ENCODE results near the gene BTBD8.

BTBD8 gene

GRCh38 chr1:92094090-92094489, 13.9 kb downstream of the BTBD8 start:
- no peak overlapping the region for H3K4me3 ChIP-seq (ENCODE audit: low read depth, low read length)
- no peak overlapping the region for H3K9ac ChIP-seq (ENCODE audit: low read length)
- no peaks in the 10 kb centered on the region for H3K9me3 ChIP-seq (ENCODE audit: control insufficient read depth, insufficient read depth, low read depth, low read length)
- no peaks in the 10 kb centered on the region for H3K4me1 ChIP-seq (ENCODE audit: control insufficient read depth, insufficient read depth, low read length)
- H3K27me3 ChIP-seq (ENCODE audit: control insufficient read depth, insufficient read depth, low read length), result no peaks in the 10 kb centered on the region
- no peaks in the 10 kb centered on the region for H3K36me3 ChIP-seq (ENCODE audit: control insufficient read depth, insufficient read depth, low read length)
- H3K27ac ChIP-seq (ENCODE audit: low read depth, low read length), result no peak overlapping the region

DNA sequence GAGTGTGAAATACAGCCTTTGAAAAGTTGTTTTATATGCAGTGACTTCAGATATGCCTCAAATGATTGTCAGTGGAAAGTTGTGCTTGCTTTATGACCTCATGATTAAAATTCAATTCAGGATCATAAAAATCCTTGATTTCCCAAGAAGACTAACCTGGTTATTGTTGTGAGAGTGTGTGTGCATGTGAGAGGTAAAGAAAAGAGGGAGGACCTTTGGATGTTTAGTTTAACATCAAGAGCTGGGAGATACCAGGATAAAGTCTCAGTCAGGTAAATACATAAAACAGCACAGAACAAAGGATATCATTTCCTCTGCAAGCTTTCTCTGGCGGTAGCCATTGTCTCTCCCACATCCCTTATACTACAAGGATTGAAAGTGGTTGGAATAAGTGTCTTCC, 14.4 kb downstream of the BTBD8 start:
- Histone ChIP-seq H3K27me3 (ENCODE audit: control insufficient read depth, insufficient read depth, low read length) (no peaks in the 10 kb centered on the region), H3K9me3 (ENCODE audit: control insufficient read depth, insufficient read depth, low read depth, low read length) (no peaks in the 10 kb centered on the region), H3K27ac (ENCODE audit: low read depth, low read length) (no peak overlapping the region), H3K36me3 (ENCODE audit: control insufficient read depth, insufficient read depth, low read length) (no peaks in the 10 kb centered on the region), H3K4me3 (ENCODE audit: low read depth, low read length) (no peak overlapping the region), H3K9ac (ENCODE audit: low read length) (no peak overlapping the region), H3K4me1 (ENCODE audit: control insufficient read depth, insufficient read depth, low read length) (no peaks in the 10 kb centered on the region)

DNA sequence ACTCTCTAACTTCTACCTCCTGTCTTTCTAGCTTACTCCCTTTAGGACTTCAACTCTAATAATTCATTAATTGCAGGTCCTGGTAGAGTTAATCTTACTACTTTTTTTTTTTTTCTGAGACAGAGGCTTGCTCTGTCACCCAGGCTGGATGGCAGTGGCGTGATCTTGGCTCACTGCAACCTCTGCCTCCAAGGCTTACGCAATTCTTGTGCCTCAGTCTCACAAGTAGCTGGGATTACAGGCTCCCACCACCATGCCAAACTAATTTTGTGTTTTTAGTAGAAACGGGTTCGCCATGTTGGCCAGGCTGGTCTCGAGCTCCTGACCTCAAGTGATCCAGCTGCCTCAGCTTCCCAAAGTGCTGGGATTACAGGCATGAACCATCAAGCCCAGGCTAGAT, 15.7 kb downstream of the BTBD8 start:
- H3K27ac ChIP-seq (ENCODE audit: low read depth, low read length), result no peak overlapping the region
- no peaks in the 10 kb centered on the region for H3K27me3 ChIP-seq (ENCODE audit: control insufficient read depth, insufficient read depth, low read length)
- no peak overlapping the region for H3K4me3 ChIP-seq (ENCODE audit: low read depth, low read length)
- H3K9me3 ChIP-seq (ENCODE audit: control insufficient read depth, insufficient read depth, low read depth, low read length), result no peaks in the 10 kb centered on the region
- no peak overlapping the region for H3K9ac ChIP-seq (ENCODE audit: low read length)
- no peaks in the 10 kb centered on the region for H3K4me1 ChIP-seq (ENCODE audit: control insufficient read depth, insufficient read depth, low read length)
- H3K36me3 ChIP-seq (ENCODE audit: control insufficient read depth, insufficient read depth, low read length), result no peaks in the 10 kb centered on the region

DNA sequence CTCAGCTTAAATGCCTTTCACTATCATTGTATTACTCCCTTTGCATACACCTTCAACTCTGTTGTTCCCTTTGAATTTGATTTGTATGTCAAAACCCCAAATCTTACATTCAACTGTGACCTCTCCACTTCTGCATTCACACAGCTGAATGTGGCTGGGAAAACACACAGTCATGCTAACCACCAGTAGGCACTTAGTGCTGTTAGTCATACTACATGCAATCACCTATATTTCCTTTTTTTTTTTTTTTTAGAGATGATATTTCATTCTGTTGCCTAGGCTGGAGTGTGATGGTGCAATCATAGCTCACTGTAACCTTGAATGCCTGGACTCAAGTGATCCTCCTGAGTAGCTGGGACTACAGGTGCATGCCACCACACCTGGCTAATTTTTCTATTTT, 16.2 kb downstream of the BTBD8 start:
- no peak overlapping the region for H3K27ac ChIP-seq (ENCODE audit: low read depth, low read length)
- H3K9ac ChIP-seq (ENCODE audit: low read length), result no peak overlapping the region
- no peaks in the 10 kb centered on the region for H3K9me3 ChIP-seq (ENCODE audit: control insufficient read depth, insufficient read depth, low read depth, low read length)
- H3K36me3 ChIP-seq (ENCODE audit: control insufficient read depth, insufficient read depth, low read length), result no peaks in the 10 kb centered on the region
- no peaks in the 10 kb centered on the region for H3K27me3 ChIP-seq (ENCODE audit: control insufficient read depth, insufficient read depth, low read length)
- H3K4me1 ChIP-seq (ENCODE audit: control insufficient read depth, insufficient read depth, low read length), result no peaks in the 10 kb centered on the region
- no peak overlapping the region for H3K4me3 ChIP-seq (ENCODE audit: low read depth, low read length)

- H3K9me3 ChIP-seq (ENCODE audit: control insufficient read depth, insufficient read depth, low read depth, low read length), result no peaks in the 10 kb centered on the region
- H3K9ac ChIP-seq (ENCODE audit: low read length), result no peak overlapping the region
- H3K4me3 ChIP-seq (ENCODE audit: low read depth, low read length), result no peak overlapping the region
- H3K27me3 ChIP-seq (ENCODE audit: control insufficient read depth, insufficient read depth, low read length), result no peaks in the 10 kb centered on the region
- H3K4me1 ChIP-seq (ENCODE audit: control insufficient read depth, insufficient read depth, low read length), result no peaks in the 10 kb centered on the region
- no peak overlapping the region for H3K27ac ChIP-seq (ENCODE audit: low read depth, low read length)
- no peaks in the 10 kb centered on the region for H3K36me3 ChIP-seq (ENCODE audit: control insufficient read depth, insufficient read depth, low read length)
Observed at GRCh38 chr1:92105546-92106081, 25.5 kb downstream of the BTBD8 start.

- Histone ChIP-seq H3K9ac (ENCODE audit: low read length) (no peak overlapping the region), H3K4me1 (ENCODE audit: control insufficient read depth, insufficient read depth, low read length) (no peaks in the 10 kb centered on the region), H3K9me3 (ENCODE audit: control insufficient read depth, insufficient read depth, low read depth, low read length) (no peaks in the 10 kb centered on the region), H3K36me3 (ENCODE audit: control insufficient read depth, insufficient read depth, low read length) (no peaks in the 10 kb centered on the region), H3K27me3 (ENCODE audit: control insufficient read depth, insufficient read depth, low read length) (no peaks in the 10 kb centered on the region), H3K27ac (ENCODE audit: low read depth, low read length) (no peak overlapping the region), H3K4me3 (ENCODE audit: low read depth, low read length) (no peak overlapping the region)
Observed at GRCh38 chr1:92108631-92109030, 28.5 kb downstream of the BTBD8 start.

- Histone ChIP-seq H3K36me3 (ENCODE audit: control insufficient read depth, insufficient read depth, low read length) (no peaks in the 10 kb centered on the region), H3K4me3 (ENCODE audit: low read depth, low read length) (no peak overlapping the region), H3K9me3 (ENCODE audit: control insufficient read depth, insufficient read depth, low read depth, low read length) (no peaks in the 10 kb centered on the region), H3K4me1 (ENCODE audit: control insufficient read depth, insufficient read depth, low read length) (no peaks in the 10 kb centered on the region), H3K27me3 (ENCODE audit: control insufficient read depth, insufficient read depth, low read length) (no peaks in the 10 kb centered on the region), H3K27ac (ENCODE audit: low read depth, low read length) (no peak overlapping the region), H3K9ac (ENCODE audit: low read length) (no peak overlapping the region)
Observed at GRCh38 chr1:92117526-92117925, 37.4 kb downstream of the BTBD8 start.

- no peaks in the 10 kb centered on the region for H3K9me3 ChIP-seq (ENCODE audit: control insufficient read depth, insufficient read depth, low read depth, low read length)
- no peaks in the 10 kb centered on the region for H3K36me3 ChIP-seq (ENCODE audit: control insufficient read depth, insufficient read depth, low read length)
- no peaks in the 10 kb centered on the region for H3K27me3 ChIP-seq (ENCODE audit: control insufficient read depth, insufficient read depth, low read length)
- no peak overlapping the region for H3K4me3 ChIP-seq (ENCODE audit: low read depth, low read length)
- H3K27ac ChIP-seq (ENCODE audit: low read depth, low read length), result no peak overlapping the region
- H3K9ac ChIP-seq (ENCODE audit: low read length), result no peak overlapping the region
- H3K4me1 ChIP-seq (ENCODE audit: control insufficient read depth, insufficient read depth, low read length), result no peaks in the 10 kb centered on the region
Observed at GRCh38 chr1:92118826-92119225, 38.7 kb downstream of the BTBD8 start.

GRCh38 chr1:92123868-92124267, 43.7 kb downstream of the BTBD8 start:
- no peak overlapping the region for H3K27ac ChIP-seq (ENCODE audit: low read depth, low read length)
- H3K4me1 ChIP-seq (ENCODE audit: control insufficient read depth, insufficient read depth, low read length), result no peaks in the 10 kb centered on the region
- no peak overlapping the region for H3K9ac ChIP-seq (ENCODE audit: low read length)
- H3K27me3 ChIP-seq (ENCODE audit: control insufficient read depth, insufficient read depth, low read length), result no peaks in the 10 kb centered on the region
- H3K9me3 ChIP-seq (ENCODE audit: control insufficient read depth, insufficient read depth, low read depth, low read length), result no peaks in the 10 kb centered on the region
- H3K36me3 ChIP-seq (ENCODE audit: control insufficient read depth, insufficient read depth, low read length), result no peaks in the 10 kb centered on the region
- no peak overlapping the region for H3K4me3 ChIP-seq (ENCODE audit: low read depth, low read length)

DNA sequence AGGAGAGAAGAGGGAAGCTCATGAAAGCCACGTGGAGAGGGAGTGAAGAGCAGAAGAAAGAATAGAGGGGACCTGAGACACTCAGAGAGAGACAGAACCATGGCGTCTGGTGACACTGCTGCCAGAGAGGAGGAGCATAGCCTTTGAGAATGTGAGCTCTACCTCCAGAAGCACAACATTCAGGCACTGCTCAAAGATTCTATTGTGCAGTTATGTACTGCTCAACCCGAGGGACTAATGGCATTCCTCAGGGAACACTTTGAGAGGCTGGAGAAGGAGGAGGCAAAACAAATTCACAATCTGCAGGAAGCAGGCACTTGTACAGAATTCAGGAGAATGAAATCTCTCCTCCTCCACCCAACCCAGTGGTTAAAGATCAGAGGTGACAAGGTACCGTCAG, 45.1 kb downstream of the BTBD8 start:
- Histone ChIP-seq H3K36me3 (ENCODE audit: control insufficient read depth, insufficient read depth, low read length) (no peaks in the 10 kb centered on the region), H3K4me3 (ENCODE audit: low read depth, low read length) (no peak overlapping the region), H3K9me3 (ENCODE audit: control insufficient read depth, insufficient read depth, low read depth, low read length) (no peaks in the 10 kb centered on the region), H3K4me1 (ENCODE audit: control insufficient read depth, insufficient read depth, low read length) (no peaks in the 10 kb centered on the region), H3K27me3 (ENCODE audit: control insufficient read depth, insufficient read depth, low read length) (no peaks in the 10 kb centered on the region), H3K9ac (ENCODE audit: low read length) (no peak overlapping the region), H3K27ac (ENCODE audit: low read depth, low read length) (no peak overlapping the region)

DNA sequence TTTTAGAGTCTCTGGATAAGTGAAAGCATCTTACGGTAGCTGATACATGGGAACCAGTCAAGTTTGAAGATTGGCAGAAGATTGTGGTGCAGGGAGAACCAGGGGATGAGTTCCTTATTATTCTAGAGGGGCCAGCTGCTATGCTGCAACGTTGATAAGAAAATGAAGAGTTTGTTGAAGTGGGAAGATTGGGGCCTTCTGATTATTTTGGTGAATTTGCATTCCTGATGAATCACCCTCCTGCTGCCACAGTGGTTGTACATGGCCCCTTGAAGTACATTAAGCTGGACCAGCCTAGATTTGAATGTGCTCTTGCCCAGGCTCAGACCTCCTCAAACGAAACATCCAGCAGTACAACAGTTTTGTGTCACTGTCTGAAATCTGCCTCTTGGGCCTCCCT, 45.9 kb downstream of the BTBD8 start:
- no peaks in the 10 kb centered on the region for H3K4me1 ChIP-seq (ENCODE audit: control insufficient read depth, insufficient read depth, low read length)
- no peak overlapping the region for H3K9ac ChIP-seq (ENCODE audit: low read length)
- no peak overlapping the region for H3K4me3 ChIP-seq (ENCODE audit: low read depth, low read length)
- no peaks in the 10 kb centered on the region for H3K9me3 ChIP-seq (ENCODE audit: control insufficient read depth, insufficient read depth, low read depth, low read length)
- no peak overlapping the region for H3K27ac ChIP-seq (ENCODE audit: low read depth, low read length)
- H3K36me3 ChIP-seq (ENCODE audit: control insufficient read depth, insufficient read depth, low read length), result no peaks in the 10 kb centered on the region
- H3K27me3 ChIP-seq (ENCODE audit: control insufficient read depth, insufficient read depth, low read length), result no peaks in the 10 kb centered on the region

- Histone ChIP-seq H3K4me1 (ENCODE audit: control insufficient read depth, insufficient read depth, low read length) (no peaks in the 10 kb centered on the region), H3K27ac (ENCODE audit: low read depth, low read length) (no peak overlapping the region), H3K27me3 (ENCODE audit: control insufficient read depth, insufficient read depth, low read length) (no peaks in the 10 kb centered on the region), H3K9me3 (ENCODE audit: control insufficient read depth, insufficient read depth, low read depth, low read length) (no peaks in the 10 kb centered on the region), H3K36me3 (ENCODE audit: control insufficient read depth, insufficient read depth, low read length) (no peaks in the 10 kb centered on the region), H3K4me3 (ENCODE audit: low read depth, low read length) (no peak overlapping the region), H3K9ac (ENCODE audit: low read length) (no peak overlapping the region)
Observed at GRCh38 chr1:92134331-92134730, 54.2 kb downstream of the BTBD8 start.

Data from HUES6 (cell line).